IPS-15b (cell line): ENCODE measurements around the gene ATRNL1.
A peak's percentile ranks its signal among the peaks of the same experiment; 100 is the strongest.

Source experiments
- H3K27me3 ChIP-seq: one replicate; pipeline ENCODE4 v1.6.1; 2013; ENCODE audit warnings: low read length; ENCODE audit not compliant: control insufficient read depth, insufficient read depth
- H3K36me3 ChIP-seq: one replicate; pipeline ENCODE4 v1.6.1; 2013; ENCODE audit warnings: low read length; ENCODE audit not compliant: control insufficient read depth, insufficient read depth
- H3K4me1 ChIP-seq: one replicate; pipeline ENCODE4 v1.6.1; 2013; ENCODE audit warnings: mild to moderate bottlenecking, low read length; ENCODE audit not compliant: control insufficient read depth, insufficient read depth
- H3K4me3 ChIP-seq: one replicate; pipeline ENCODE4 v1.5.1; 2013; ENCODE audit warnings: low read depth, low read length
- H3K9ac ChIP-seq: one replicate; pipeline ENCODE4 v1.6.1; 2013; ENCODE audit warnings: low read depth, mild to moderate bottlenecking, low read length
- H3K9me3 ChIP-seq: one replicate; pipeline ENCODE4 v1.6.1; 2013; ENCODE audit warnings: mild to moderate bottlenecking, low read length; ENCODE audit not compliant: control insufficient read depth, insufficient read depth

Gene ATRNL1, protein sequence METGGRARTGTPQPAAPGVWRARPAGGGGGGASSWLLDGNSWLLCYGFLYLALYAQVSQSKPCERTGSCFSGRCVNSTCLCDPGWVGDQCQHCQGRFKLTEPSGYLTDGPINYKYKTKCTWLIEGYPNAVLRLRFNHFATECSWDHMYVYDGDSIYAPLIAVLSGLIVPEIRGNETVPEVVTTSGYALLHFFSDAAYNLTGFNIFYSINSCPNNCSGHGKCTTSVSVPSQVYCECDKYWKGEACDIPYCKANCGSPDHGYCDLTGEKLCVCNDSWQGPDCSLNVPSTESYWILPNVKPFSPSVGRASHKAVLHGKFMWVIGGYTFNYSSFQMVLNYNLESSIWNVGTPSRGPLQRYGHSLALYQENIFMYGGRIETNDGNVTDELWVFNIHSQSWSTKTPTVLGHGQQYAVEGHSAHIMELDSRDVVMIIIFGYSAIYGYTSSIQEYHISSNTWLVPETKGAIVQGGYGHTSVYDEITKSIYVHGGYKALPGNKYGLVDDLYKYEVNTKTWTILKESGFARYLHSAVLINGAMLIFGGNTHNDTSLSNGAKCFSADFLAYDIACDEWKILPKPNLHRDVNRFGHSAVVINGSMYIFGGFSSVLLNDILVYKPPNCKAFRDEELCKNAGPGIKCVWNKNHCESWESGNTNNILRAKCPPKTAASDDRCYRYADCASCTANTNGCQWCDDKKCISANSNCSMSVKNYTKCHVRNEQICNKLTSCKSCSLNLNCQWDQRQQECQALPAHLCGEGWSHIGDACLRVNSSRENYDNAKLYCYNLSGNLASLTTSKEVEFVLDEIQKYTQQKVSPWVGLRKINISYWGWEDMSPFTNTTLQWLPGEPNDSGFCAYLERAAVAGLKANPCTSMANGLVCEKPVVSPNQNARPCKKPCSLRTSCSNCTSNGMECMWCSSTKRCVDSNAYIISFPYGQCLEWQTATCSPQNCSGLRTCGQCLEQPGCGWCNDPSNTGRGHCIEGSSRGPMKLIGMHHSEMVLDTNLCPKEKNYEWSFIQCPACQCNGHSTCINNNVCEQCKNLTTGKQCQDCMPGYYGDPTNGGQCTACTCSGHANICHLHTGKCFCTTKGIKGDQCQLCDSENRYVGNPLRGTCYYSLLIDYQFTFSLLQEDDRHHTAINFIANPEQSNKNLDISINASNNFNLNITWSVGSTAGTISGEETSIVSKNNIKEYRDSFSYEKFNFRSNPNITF (N-terminal part only)

DNA sequence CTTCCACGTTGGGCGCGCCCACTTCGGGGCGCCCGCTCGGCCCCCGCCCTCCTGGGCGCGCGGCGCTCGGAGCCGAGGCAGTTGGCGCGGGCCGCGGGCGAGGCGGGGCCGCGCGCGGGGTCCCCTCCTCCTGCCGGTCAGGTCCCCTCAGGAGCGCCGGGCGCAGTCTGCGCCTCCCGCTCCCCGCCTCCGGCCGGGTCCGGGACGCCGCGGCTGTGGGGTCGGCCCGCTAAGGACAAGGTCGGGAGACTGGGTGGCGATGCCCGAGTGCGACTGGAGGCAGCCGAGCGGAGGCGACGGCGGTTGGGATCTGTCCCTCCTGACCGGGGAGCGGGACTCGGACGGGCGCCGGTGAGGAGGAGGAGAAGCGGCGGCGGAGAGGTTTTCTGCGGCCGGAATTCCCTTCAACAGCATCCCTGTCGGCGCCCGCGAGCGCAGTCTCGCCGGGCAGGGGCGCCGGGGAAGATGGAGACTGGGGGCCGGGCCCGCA is at the start of gene ATRNL1:
Gene ATRNL1, plus strand, starts transcription at position 80 of the 490 bp plus-strand sequence. Its CDS starts 386 bp downstream, at position 466.
- peak within 1 kb of the TSS; percentile 26 for H3K9ac ChIP-seq
- H3K9me3 ChIP-seq = no peaks in the 10 kb centered on the region
- peak within 1 kb of the TSS; percentile 60 for H3K4me3 ChIP-seq
- H3K4me1 ChIP-seq = peaks cover 7% of the 10 kb centered on the region
- no peaks in the 10 kb centered on the region for H3K36me3 ChIP-seq
- H3K27me3 ChIP-seq = peaks cover 25% of the 10 kb centered on the region

- Histone ChIP-seq H3K4me3 (no peak overlapping the region), H3K4me1 (no peaks in the 10 kb centered on the region), H3K9me3 (no peaks in the 10 kb centered on the region), H3K36me3 (no peaks in the 10 kb centered on the region), H3K27me3 (no peaks in the 10 kb centered on the region), H3K9ac (no peak overlapping the region)
These were observed 49.4 kb upstream of the ATRNL1 start for GRCh38 chr10:115043719-115044118.

DNA sequence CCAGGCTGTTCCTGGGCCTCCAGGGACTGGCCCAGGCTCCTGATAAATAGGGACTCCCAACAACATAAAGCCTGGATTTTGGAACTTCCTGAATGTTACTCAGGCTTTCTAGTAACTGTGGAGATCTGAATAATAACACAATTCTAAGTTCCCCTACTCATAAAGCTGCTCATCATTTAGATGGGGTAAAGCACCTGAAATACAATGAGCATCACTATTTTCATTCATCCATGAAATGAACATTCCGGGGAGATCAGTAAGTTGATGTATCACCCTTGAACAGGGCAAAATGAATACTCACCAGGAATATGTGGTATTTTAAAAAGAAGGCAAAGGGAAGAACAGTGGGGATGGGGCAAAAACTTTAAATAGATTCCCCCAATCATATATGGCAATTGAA is 48.3 kb upstream of the ATRNL1 start:
- no peak overlapping the region for H3K4me3 ChIP-seq
- H3K36me3 ChIP-seq = no peaks in the 10 kb centered on the region
- H3K9me3 ChIP-seq = no peaks in the 10 kb centered on the region
- H3K4me1 ChIP-seq = no peaks in the 10 kb centered on the region
- no peak overlapping the region for H3K9ac ChIP-seq
- H3K27me3 ChIP-seq = no peaks in the 10 kb centered on the region

DNA sequence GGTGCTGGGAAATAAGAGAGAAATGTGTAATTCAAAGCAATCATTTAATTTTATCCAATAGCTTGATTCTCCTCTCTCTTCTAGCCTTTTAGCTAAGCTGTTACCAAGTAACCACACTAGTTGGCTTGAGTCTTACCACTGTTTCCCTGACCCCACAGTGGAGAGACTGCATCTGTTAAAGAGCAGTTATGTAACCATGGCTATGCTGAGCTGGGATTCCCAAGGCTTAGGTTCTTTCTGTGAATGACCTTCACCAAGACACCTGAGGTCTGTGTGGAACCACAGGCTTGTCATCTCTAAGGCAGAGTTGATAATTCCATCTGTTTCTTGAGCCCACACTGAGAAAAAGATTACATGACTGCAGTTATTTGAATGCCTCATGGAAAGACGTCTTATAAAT is 47.7 kb upstream of the ATRNL1 start:
- no peaks in the 10 kb centered on the region for H3K4me1 ChIP-seq
- H3K9me3 ChIP-seq = no peaks in the 10 kb centered on the region
- no peak overlapping the region for H3K9ac ChIP-seq
- H3K27me3 ChIP-seq = no peaks in the 10 kb centered on the region
- no peak overlapping the region for H3K4me3 ChIP-seq
- H3K36me3 ChIP-seq = no peaks in the 10 kb centered on the region

DNA sequence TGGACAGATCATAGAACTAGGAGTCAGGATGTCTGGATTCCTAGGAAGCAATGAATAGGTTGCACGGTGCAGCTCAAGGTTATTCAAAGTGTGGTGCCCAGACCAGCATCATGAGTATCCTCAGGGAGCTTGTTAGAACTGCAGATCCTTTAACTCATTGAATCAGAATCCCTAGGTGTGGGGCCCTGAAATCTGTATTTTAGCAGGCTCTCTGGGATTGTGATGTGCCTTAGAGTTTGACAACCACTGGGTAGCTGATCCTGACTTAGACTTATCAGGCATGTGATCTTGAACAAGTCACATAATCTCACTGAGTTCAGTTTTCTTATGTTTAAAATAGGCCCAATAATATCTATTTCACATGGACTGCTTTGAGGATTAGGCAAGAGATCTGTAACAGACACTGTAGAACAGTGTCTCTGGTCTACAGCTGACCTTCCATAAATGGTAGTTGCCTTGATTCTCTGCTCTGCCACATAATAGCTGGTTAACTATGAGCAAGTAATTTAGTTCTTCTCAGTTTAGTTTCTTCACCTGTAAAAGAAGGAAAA is 46.4 kb upstream of the ATRNL1 start:
- Histone ChIP-seq H3K9me3 (no peaks in the 10 kb centered on the region), H3K4me3 (no peak overlapping the region), H3K27me3 (no peaks in the 10 kb centered on the region), H3K4me1 (no peaks in the 10 kb centered on the region), H3K36me3 (no peaks in the 10 kb centered on the region), H3K9ac (no peak overlapping the region)

- Histone ChIP-seq H3K36me3 (no peaks in the 10 kb centered on the region), H3K4me1 (no peaks in the 10 kb centered on the region), H3K4me3 (no peak overlapping the region), H3K9me3 (no peaks in the 10 kb centered on the region), H3K9ac (no peak overlapping the region), H3K27me3 (no peaks in the 10 kb centered on the region)
These were observed 45.5 kb upstream of the ATRNL1 start for GRCh38 chr10:115047705-115048104.

GRCh38 chr10:115049318-115049717 is 43.8 kb upstream of the ATRNL1 start:
- H3K9me3 ChIP-seq = no peaks in the 10 kb centered on the region
- H3K4me1 ChIP-seq = no peaks in the 10 kb centered on the region
- H3K9ac ChIP-seq = no peak overlapping the region
- H3K36me3 ChIP-seq = no peaks in the 10 kb centered on the region
- H3K27me3 ChIP-seq = no peaks in the 10 kb centered on the region
- H3K4me3 ChIP-seq = no peak overlapping the region

DNA sequence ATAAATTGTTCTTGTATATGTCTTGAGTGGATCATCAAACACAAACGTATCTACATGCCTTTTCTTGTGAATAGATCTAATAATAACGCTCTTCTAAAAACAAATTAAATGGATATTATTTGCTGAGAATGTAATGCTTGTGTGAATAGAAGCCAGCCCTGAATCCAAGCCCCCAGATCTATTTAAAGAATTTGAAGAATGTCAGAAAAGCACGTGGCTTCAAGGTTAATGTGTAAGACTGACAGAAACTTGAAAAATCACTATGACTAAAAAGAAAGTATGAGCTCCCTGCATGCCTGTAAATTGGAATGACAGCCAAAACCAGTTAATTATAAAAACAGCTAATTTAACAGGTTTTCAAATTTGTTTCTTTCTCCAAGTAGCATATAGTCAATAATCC is 43.2 kb upstream of the ATRNL1 start:
- no peak overlapping the region for H3K4me3 ChIP-seq
- no peak overlapping the region for H3K9ac ChIP-seq
- H3K9me3 ChIP-seq = no peaks in the 10 kb centered on the region
- no peaks in the 10 kb centered on the region for H3K27me3 ChIP-seq
- H3K4me1 ChIP-seq = no peaks in the 10 kb centered on the region
- H3K36me3 ChIP-seq = no peaks in the 10 kb centered on the region

- Histone ChIP-seq H3K27me3 (no peaks in the 10 kb centered on the region), H3K4me3 (no peak overlapping the region), H3K36me3 (no peaks in the 10 kb centered on the region), H3K9ac (no peak overlapping the region), H3K9me3 (no peaks in the 10 kb centered on the region), H3K4me1 (no peaks in the 10 kb centered on the region)
These were observed 42.7 kb upstream of the ATRNL1 start for GRCh38 chr10:115050375-115051010.

DNA sequence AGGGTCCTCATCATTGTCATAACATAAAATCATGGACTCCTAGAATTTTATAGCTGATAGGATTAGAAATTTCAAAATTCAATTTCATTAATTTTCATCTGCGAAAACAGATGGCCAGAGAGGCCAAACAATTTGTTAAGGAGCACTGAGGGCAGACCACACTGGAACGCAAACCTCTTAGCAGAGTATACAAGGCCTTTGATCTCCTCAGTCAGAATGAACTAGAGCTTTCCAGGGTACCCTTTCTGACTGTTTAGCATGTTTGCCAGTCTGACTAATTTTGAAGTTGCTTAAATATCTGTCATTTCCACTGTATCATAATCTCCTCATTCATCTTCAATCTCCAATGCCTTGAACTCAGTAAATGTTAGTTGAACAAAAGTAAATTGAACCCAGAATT is 41.9 kb upstream of the ATRNL1 start:
- Histone ChIP-seq H3K4me3 (no peak overlapping the region), H3K9ac (no peak overlapping the region), H3K27me3 (no peaks in the 10 kb centered on the region), H3K4me1 (no peaks in the 10 kb centered on the region), H3K9me3 (no peaks in the 10 kb centered on the region), H3K36me3 (no peaks in the 10 kb centered on the region)

- H3K4me1 ChIP-seq = no peaks in the 10 kb centered on the region
- no peaks in the 10 kb centered on the region for H3K36me3 ChIP-seq
- no peaks in the 10 kb centered on the region for H3K9me3 ChIP-seq
- no peaks in the 10 kb centered on the region for H3K27me3 ChIP-seq
- no peak overlapping the region for H3K4me3 ChIP-seq
- no peak overlapping the region for H3K9ac ChIP-seq
These were observed 40.9 kb upstream of the ATRNL1 start for GRCh38 chr10:115052226-115052625.
